ENCODE data around the gene PRKCB. TPM values are rescaled to one million over a fixed set of nuclear protein-coding genes. Genes with fewer than 3 reads are reported as not detected.

The PRKCB gene
- total RNA-seq, 4 donors from 2014 or later = 7.0 to 88.3 (median 15.9) TPM

DNA sequence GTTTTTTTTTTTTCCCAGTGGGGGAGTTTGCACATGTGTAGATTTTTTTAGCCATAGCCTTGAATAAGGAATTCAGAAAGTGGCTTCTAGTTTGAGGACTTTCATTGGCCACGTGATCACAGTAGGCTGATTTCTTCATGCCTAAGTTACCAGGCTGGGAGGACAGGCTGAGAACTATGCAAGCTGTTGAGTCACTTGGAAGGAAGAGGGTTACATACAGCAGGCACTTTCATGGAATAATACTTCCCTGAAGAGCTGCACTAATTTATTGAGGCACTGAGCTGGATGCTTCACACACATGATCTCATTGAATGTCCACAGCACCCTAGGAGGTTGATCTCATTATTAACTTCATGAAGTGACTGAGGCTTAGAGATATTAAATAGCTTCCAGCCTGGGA lies 22.8 kb downstream of the PRKCB start:
- DNase-seq = no peak
- peaks cover 0 to 30% (median 7%) of the 10 kb centered on the region in 4 donors for H3K4me1 ChIP-seq
- no peaks in the 10 kb centered on the region for H3K9me3 ChIP-seq
- peak overlapping the region in 1 of 4 donors; percentile 63 for H3K27ac ChIP-seq
- no peaks in the 10 kb centered on the region for H3K36me3 ChIP-seq
- no peak overlapping the region for H3K4me3 ChIP-seq
- no peak for TF ChIP-seq POLR2A (IDR thresholded peaks at IDR 0.05)
- TF ChIP-seq, protein P1, sequence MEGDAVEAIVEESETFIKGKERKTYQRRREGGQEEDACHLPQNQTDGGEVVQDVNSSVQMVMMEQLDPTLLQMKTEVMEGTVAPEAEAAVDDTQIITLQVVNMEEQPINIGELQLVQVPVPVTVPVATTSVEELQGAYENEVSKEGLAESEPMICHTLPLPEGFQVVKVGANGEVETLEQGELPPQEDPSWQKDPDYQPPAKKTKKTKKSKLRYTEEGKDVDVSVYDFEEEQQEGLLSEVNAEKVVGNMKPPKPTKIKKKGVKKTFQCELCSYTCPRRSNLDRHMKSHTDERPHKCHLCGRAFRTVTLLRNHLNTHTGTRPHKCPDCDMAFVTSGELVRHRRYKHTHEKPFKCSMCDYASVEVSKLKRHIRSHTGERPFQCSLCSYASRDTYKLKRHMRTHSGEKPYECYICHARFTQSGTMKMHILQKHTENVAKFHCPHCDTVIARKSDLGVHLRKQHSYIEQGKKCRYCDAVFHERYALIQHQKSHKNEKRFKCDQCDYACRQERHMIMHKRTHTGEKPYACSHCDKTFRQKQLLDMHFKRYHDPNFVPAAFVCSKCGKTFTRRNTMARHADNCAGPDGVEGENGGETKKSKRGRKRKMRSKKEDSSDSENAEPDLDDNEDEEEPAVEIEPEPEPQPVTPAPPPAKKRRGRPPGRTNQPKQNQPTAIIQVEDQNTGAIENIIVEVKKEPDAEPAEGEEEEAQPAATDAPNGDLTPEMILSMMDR (IDR thresholded peaks at IDR 0.05) = no peak
- no peaks in the 10 kb centered on the region for H3K27me3 ChIP-seq

DNA sequence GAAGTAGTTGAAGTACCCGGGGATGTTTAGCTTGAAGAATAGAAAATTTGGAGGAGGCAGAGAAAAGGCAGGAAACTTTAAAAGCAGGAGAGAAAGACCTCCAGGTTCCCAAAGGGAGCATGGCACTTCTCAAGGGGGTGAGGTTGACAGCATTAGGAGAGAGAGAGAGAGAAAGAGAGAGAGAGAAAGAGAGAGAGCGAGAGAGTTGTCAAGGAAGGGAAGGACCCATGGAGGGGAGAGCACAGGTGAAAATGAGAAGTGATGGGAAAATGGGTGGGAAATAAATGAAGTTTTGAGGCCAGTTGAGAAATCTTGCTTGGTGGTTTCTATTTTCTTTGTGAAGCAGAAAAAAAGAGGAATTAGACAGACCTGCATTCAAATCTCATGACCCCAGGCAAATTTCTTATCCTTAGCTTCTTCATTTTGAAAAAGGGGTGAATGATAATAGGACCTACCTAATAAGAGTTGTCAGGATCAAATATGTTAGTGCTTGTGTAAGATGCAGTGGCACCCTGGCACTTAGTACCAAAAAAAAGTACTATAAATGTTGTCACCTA lies 24.0 kb downstream of the PRKCB start:
- TF ChIP-seq, protein P1 (IDR thresholded peaks at IDR 0.05) = no peak
- no peak for TF ChIP-seq POLR2A (IDR thresholded peaks at IDR 0.05)
- Histone ChIP-seq H3K9me3 (no peaks in the 10 kb centered on the region), H3K27ac (peak overlapping the region in 1 of 4 donors; percentile 63), H3K4me1 (peaks cover 0 to 39% (median 12%) of the 10 kb centered on the region in 4 donors), H3K4me3 (no peak overlapping the region), H3K27me3 (no peaks in the 10 kb centered on the region), H3K36me3 (no peaks in the 10 kb centered on the region)
- no peak for DNase-seq

GRCh38 chr16:23861874-23862273 lies 26.1 kb downstream of the PRKCB start:
- DNase-seq = no peak
- Histone ChIP-seq H3K4me3 (no peak overlapping the region), H3K27me3 (no peaks in the 10 kb centered on the region), H3K4me1 (peaks cover 0 to 41% (median 12%) of the 10 kb centered on the region in 4 donors), H3K9me3 (no peaks in the 10 kb centered on the region), H3K36me3 (no peaks in the 10 kb centered on the region), H3K27ac (peak overlapping the region in 1 of 4 donors; percentile 76)
- TF ChIP-seq, protein P1 (IDR thresholded peaks at IDR 0.05) = no peak
- no peak for TF ChIP-seq POLR2A (IDR thresholded peaks at IDR 0.05)

DNA sequence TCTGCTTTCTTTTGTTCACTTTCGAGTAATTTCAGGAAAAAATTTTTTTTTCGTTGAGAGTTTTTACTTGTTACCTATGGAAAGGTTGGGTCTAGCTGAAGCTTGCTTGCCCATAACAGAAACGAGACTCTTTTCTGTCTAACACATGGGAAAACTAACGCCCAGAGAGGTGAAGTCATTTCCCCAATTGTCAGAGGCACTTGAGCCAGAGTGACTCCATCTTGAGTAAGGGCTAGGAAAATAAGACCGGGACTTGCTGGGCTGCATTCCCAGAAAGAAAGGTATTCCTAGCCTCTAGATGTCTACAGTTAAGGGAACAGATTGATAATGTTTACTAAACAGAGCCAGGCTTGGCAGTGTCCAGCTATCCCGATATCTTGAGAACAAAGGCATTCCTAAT lies 26.8 kb downstream of the PRKCB start:
- TF ChIP-seq, protein P1 (IDR thresholded peaks at IDR 0.05) = no peak
- TF ChIP-seq POLR2A (IDR thresholded peaks at IDR 0.05) = no peak
- H3K4me1 ChIP-seq = peaks cover 0 to 38% (median 12%) of the 10 kb centered on the region in 4 donors
- no peaks in the 10 kb centered on the region for H3K27me3 ChIP-seq
- H3K27ac ChIP-seq = peak overlapping the region in 1 of 4 donors; percentile 76
- no peak for DNase-seq
- no peaks in the 10 kb centered on the region for H3K9me3 ChIP-seq
- no peaks in the 10 kb centered on the region for H3K36me3 ChIP-seq
- H3K4me3 ChIP-seq = no peak overlapping the region

- Histone ChIP-seq H3K36me3 (no peaks in the 10 kb centered on the region), H3K4me1 (peaks cover 0 to 45% (median 12%) of the 10 kb centered on the region in 4 donors), H3K27ac (peak overlapping the region; percentile 23 to 76 (median 40)), H3K27me3 (no peaks in the 10 kb centered on the region), H3K9me3 (no peaks in the 10 kb centered on the region), H3K4me3 (peak overlapping the region; percentile 0 to 39 (median 38))
- TF ChIP-seq, protein P1 (IDR thresholded peaks at IDR 0.05) = no peak
- TF ChIP-seq POLR2A (IDR thresholded peaks at IDR 0.05) = no peak
- peak in 2 of 3 donors; percentile 46 to 58 for DNase-seq
These were observed 28.0 kb downstream of the PRKCB start for GRCh38 chr16:23863511-23864422.
